Stimulated activated CD4-positive, alpha-beta T cell treated with anti-CD3 and anti-CD28 coated beads, Interleukin-1b, Interleukin-23, amount 100 ng/mL, for 4 hours (primary cell): ENCODE measurements around the gene ZMIZ1.
"Not testable (repeated sequence)": the region's sequence is repeated elsewhere in the genome, so short reads cannot be mapped to it uniquely, and the experiment has no call there.

Source experiments
- DNase-seq, 2 donors: peaks; one replicate each; pipeline ENCODE4 v3.0.0-alpha.2; 2020; ENCODE audit warnings: low read depth in 2 of 2

ZMIZ1 gene

DNA sequence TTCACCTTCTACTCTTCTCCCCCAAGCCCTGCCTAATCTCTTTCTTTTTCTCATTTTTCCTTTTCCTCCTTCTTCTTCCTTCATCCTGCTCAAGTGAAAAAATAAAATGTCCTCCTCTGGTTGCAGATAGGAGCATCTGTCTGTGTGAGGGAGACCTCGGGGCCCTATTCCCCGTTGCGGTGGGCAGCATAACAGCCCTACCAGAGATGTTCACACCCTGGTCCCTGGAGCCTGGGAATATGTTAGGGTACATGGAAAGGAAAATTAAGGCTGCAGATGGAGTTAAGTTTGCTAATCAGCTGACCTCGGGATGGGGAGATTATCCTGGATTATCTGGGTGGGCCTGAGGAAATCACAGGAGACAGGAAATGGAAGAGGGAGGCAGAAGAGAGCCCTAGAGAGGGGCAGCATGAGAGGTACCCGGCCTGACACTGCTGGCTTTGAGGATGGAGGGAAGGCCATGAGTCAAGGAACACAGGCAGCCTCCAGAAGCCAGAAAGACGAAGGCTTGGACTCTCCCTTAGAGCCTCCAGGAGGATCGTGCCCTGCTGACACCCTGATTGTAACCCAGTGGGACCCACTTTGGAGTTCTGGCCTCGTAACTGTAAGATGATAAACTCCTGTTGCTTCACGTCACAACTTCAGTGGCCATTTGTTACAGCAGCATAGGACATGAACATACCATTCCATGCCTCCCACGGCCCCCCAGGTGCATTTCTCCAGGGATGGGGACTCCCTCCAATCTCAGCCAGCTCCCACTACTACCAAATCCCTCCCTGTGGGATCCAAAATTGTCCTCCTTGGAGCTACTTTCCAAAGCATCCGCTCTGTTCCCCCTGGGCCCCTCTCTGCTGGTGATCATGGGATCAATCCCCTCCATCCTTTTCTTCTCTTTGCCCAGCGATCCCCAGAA lies 39.0 kb upstream of the ZMIZ1 start:
- DNase-seq: no peak

DNA sequence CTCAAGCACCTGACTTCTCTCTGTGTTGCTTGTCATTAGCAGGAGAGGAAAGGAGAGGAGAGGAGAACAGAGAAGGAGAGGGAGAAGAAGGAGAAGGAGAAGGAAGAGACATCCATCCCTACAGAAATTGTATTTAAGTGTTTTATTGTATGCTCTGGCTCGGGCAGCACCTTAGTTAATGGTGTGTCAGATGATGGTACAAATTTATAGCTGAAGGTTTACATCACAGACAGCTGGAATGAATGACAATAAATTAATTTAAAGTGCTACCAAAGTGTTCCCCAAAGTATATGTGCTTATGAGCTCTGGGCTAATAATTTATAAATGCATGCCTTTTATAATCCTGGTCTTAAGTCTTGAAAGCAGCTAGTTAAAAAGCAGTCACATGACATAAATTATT lies 38.1 kb upstream of the ZMIZ1 start:
- DNase-seq: no peak

DNA sequence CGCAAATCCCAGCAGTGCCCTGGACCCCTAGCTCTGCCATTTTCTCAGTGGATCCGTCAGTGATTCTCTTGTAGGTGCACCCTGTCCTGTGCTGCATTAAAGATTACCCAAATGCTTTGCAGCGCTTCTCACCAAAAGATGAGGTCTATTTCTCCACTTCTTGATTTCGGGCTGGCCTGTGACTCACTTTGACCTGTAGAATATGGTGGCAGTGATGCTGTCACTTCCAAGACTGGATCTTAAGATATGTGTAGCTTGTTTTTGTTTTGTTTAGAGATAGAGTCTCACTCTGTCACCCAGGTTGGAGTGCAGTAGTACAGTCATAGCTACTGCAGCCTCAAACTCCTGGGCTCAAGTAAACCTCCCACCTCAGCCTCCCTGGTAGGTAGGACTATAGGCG lies 37.0 kb upstream of the ZMIZ1 start:
- no peak for DNase-seq

DNA sequence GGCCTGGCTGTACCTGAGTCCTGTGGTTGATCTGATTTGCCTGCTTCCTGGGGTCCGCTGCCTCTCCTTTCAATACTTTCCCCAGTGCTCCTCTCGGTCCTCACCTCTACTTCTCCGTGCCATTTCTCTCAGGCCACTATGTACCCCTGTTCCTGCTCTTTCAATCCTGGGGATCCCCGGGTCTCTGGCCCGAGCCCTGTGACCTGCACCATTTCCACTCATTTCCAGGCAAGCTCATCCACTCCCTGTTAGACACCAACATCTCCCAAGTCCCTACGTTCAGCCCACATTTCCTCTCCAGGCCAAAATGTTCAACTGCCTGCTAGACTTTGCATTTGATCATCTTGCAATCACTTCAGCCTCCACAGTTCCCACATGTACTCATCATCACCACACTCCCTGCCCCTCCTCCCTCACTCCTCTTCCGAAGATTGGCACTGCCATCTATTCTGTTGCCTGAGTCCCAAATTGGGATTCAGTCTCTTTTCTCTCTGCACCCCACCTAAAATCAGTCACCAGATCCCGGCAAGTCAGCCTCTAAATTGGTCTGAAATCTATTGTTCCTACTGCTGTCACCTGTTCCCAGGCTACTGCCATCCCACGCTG lies 34.4 kb upstream of the ZMIZ1 start:
- DNase-seq: no peak

DNA sequence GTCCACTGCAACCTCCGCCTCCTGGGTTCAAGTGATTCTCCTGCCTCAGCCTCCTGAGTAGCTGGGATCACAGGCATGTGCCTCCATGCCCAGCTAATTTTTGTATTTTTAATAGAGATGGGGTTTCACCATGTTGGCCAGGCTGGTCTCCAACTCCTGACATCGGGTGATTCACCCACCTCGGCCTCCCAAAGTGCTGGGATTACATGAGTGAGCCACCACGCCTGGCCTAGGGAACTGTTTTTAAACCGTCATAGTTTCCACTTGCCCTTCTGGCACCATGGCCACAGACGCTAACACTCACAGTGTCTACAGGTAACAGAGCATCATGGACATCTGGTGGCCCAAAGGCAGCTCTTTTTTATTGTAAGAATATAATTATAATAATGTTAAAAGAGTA lies 32.4 kb upstream of the ZMIZ1 start:
- DNase-seq: not testable (repeated sequence)

DNA sequence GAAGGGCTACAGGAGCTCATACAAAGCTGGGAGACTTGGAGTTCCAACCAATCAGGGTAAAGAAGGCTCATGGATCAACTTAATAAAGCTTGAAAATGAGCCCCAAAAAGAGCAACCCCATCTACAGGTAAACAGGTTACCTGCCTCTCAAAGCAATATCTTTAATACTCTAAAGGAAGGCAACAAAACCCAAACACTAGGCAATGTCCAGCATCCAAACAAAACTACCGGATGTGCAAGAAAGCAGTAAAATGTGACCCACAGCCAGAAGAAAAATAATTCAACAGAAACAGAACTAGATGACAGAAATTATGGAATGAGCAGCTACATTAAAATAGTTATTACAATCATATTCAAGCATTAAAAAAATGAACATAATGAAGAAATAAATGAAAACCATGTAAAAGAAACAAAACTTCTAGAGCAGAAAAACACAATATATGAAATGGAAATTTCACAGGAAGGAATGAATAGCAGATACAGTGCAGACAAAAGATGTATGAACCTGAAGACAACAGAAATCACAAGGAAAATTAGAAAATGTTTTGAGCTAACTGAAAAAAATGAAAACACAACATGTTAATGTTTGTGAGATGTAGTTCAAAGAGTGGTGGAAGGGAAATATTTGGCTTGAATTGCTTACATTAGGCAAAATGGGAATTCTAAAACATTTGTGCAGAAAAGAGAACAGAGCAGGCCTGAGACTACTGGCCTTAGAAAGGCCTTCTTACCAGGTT lies 30.5 kb upstream of the ZMIZ1 start:
- no peak for DNase-seq

DNA sequence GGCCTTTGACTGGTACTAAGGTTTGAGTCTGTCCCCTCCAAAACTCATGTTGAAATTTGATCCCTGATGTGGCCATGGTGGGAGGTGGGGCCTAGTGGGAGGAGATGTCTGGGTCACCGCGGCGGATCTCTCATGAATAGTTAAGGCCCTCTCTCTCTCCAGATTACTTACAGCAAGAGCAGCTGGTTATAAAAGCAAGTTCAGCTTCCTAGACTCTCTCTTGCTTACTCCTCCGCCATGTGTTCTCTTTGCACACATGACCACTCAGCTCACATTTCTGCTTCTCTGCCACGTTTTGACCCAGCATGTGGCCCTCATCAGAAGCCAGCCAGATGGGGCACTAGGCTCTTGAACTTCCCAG lies 29.9 kb upstream of the ZMIZ1 start:
- no peak for DNase-seq

DNA sequence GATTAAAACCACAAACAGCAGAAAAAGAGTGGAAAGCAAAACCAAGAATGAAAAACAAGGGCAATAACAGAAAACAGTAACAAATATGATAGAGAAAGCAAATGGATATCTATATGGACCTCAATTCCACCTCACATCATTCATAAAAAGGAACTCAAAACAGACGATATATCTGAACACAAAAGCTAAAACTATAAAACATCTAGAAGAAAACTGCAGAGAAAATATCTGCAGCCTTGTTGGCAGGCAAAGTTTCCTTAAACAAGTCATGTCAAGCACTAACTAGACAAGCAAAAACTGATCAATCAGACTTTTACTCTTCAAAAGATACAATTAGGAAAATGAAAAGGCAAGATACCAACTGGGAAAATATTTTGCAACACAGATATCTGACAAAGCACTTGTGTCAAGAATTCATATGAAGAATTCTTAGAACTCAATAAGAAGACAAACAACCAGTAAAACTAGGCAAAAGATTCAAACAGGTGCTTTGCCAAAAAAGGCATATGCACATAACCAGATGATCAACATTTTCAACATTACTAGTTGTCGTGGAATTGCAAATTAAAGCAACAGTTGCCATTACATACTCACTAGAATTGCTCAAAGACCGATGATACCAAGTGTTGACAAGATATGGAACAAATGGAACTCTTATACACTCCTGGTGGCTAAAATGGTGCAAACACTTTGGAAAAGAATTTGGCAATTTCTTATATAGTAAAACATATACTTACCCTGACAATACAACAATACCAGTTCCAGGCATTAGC lies 25.9 kb upstream of the ZMIZ1 start:
- DNase-seq: no peak

DNA sequence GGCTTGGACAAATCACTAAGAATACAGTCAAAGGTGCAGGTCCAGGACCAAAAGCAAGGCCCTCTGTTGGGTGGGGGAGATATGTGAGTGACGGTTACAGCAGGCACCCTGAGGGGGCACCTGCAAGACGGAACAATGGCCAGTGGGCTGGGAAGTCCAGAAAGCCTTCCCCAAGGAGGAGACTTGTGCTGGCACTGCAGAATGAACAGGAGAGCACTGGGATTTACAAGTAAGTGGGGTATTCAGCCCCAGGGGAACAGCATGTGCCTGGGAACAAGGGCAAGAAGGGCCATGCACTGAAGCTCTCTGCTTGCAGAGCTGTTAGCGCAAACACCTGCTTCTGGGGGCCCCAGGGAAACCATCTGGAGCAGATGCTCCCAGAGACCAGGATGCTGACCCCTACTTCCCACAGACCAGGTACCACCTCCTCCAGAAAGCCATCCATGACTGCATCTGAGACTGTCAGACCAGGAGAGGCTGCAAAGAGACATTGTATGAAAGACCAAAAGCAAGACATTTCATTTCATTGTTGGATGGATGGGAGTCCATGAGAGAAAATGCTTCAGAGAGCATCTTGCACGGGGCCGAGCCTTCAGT lies 24.6 kb upstream of the ZMIZ1 start:
- DNase-seq: no peak

DNA sequence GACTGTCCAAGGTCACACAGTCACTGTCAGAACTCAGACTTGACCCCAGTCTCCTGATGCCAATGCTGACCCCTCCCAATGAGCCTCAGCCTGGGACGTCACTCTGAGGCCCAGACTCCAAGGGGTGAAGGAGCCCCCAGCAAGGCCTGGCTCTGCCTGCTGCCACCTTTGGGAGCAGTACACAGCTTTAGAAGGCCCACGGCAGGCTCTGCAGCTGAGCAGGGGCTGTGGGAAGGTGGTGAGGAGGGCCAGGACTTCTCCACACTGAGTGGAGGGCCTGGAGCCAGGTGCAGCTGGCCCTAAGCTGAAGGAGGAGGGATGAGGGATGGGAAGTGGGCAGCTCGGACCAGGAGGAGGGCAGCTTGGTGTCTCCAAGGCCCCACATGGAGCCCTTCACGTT lies 23.9 kb upstream of the ZMIZ1 start:
- DNase-seq: no peak

DNA sequence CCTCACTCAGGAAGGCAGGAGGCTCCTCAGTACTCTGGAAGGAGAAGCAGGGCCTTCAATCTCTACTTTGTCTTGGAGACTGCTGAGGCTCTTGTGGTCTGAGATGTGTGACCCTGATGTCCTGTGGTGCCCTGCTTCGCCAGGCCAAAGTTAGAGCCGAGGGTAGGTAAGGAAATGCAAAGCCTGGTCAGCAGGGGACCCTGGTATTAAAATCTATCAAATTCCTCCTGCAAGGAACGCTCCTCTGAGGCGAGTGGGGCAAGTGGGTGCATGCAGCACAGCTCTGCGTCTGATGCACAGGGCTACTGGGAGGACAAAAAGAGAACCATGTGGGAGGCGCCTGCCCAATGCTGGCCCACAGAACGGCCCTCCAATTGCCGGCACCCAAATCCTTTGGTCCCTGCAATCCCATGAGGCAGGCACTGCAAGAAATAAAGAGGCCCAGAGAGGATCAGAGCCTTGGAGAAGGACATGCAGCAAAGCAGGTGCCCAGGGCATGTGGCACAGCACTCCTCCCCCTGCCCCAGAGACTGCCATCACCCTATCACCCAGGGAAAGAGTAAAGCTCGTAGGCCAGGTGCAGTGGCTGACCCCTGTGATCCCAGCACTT lies 23.1 kb upstream of the ZMIZ1 start:
- DNase-seq: no peak

DNA sequence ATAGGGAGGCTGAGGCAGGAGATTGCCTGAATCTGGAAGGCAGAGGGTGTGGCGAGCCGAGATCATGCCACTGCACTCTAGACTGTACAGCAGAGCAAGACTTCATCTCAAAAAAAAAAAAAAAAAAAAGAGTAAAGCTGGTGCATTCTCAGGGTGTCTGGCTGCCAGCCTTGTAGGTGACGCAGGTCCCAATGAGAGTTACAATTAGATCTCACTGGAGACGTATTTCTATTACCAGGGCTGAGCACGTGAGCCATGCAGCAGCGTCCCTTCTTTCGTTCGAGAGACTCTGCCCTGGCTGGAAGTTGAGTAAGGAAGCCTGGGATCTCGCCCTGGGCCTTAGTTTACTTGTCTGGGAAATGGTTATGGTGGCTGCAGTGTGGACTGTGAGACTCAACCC lies 22.4 kb upstream of the ZMIZ1 start:
- no peak for DNase-seq

DNA sequence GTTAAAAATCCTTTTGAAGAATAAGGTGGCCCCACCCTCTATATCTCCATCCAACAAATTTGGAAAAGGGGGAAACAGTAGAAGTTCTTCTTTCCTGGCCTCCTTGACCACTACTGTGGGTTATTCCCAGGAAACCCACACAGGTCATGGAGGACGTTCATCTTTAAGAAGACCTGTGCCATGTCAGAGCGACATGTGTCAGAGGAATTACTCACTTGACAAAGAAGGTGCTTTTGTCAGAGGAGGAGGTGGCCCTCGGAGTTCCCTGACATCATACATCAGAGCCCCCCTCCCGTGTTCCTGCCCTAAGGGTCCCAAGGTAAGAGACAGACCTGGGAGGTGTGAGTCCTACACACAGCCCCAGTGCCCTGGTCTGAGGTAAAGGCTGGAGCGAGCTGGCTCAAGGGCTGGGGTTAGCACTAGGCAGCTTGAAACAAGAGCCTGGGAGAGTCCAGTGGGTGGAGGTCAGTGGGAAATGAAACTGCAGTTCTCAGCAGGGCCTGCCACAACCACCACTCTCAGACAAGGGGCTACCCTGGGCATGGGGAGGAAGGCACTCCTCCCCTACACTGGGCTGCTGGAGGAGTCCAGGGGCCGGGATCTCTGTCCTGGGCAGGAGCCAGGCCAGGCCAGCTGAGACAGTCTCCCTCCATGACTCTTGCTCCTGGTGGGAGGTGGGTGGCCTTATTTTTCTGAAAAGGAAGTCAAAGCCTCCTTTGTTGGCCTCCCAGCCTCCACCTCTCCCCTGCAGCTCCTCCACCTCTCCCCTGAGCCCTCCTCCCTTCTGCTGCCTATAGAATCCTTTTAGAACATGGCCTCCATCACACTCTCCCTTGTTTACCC lies 21.8 kb upstream of the ZMIZ1 start:
- DNase-seq: no peak

DNA sequence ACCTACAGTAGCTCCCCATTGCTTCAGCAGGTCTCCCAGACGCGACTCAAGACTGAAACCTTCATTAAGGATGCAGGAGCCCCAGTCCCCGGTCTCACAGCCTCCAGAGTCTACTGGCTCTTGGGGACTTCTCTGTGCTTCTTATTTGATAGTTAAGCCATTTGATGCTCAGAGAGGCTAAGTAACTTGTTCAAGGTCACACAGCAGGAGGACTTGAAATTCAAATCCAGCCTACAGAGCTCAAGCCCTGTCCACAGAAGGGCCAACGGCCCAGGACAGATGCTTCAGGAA lies 21.2 kb upstream of the ZMIZ1 start:
- no peak for DNase-seq

DNA sequence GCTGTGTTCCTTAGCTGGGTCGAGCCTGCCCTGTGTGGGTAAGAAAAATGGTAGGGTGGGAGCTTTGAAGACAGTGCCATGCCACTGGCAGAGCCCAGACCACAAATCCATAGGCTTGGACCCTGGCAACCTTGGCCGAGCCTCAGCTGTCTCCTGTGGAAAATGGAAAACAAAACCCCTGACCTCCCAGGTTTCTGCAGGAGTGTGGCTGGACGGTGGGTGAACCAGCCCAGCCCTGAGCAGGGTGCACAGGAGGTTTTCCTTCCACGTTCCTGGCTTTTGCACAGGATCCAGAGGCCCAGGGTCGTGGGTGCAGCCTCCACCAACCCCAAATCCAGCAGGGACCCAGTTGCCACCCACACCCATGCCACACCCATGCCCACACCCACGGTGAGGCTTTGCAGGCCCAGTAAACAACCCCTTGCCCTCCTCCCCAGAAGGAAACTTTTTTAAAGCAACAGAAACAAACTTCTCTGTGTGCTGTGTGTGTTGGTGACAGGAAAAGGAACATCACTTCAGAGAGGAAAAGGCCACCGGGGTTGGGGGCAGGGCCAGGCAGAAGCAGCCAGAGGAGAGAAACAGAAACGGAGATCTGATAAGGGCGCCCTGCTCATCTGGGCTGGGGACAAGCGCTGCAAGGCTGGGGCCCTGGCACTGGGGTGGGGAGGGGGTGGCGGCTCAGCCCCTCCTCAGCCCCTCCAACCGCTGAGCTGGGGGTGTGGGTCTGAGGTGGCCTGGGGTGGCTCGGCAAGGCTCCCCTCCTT lies 20.7 kb upstream of the ZMIZ1 start:
- DNase-seq: peak in 1 of 2 donors; percentile 27

DNA sequence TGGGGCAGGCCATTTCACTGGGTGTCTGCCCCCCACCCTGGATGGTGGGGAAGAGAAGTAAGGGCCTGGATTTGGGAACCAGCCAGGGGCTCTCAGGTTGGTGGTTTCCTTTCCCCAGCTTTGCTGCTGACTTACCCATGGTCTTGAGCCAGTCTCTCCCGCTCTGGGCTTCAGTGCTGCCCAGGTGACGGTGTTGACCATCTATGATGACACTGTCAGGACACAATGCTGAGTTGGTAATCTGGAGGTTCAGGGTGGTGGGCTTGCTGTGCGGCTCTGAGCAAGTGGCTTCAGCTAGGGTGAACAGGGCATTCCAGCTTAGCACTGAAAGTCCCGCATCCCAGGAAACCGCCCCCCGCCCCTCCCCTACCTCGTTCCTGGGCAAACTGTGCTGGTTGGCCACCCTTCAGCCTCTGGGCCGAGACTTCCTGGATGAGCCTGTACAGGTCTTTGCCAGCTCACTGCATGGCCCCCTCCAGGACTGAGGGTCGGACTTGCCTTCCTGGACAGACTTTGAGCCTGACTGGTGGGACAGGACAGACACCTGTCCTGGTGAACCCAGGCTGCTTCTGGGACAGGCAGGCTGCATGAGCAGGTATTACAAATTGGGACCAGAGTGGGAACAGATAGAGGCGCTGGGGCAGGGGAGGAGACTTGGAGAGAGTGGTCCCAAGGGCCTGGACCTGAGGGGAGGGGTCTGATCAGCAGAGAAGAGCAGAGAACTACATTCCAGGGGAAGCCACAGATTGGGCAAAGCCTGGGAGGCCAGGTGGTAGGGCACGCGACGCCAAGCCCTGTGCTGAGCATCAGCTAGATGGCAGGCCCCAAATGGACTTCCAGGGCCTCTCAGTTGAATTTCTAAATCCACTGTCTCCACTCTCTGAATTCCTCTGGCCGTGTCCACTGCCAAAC lies 19.9 kb upstream of the ZMIZ1 start:
- no peak for DNase-seq

DNA sequence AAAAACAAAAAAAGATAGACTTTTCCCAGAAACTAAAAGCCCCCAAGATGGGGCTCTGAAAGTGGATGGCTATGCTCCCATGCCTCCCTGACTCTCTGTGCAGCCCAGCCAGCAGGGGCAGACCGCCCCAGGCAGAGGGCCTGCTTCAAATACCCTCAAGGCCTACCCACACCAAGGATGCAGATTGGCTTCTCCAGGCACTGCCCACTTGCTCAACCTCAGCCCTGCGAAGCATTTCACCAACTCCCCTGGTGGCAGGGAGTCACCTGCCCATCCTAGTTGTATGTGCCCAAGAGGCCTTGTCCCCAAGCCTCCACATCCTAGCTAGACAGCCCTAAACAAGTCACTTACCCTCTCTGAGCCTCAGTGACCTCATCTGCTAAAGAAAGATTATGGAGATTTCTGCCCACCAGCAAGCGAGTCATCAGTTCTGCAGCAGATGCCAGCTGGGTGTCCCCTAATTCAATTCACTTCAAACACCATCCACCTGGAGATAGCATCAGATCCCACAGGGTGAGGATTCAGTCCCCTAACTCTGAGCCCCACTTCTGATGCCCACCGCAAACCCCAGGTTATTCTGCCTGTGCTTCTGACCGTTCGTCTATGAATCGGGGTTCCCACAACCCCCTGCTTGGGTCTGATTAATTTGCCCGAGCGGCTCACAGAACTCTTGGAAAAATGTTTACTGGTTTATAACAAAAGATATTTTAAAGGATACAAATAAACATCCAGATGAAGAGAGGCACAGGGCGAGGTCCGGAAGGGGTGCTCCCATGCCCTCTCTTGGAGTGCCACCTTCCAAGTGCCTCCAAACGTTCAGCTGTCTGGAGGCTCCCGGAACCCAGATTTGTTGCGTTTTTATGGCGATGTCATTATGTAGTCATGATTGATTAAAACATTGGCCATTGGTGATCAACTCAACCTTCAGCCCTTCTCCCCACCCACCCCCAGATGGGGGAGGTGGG lies 18.6 kb upstream of the ZMIZ1 start:
- DNase-seq: no peak
